Right lobe of liver (tissue), 6 donors: ENCODE data around the gene CREM. TPM values are rescaled to one million over a fixed set of nuclear protein-coding genes. Genes with fewer than 3 reads are reported as not detected.

Experiments
- ATAC-seq, 4 donors: fragments of 200-7000 bp; cut with Tn5 transposase; one replicate each; pipeline ENCODE4 v1.9.1; 2020; ENCODE audit warnings: mild to moderate bottlenecking in 4 of 4, moderate library complexity in 4 of 4
- DNase-seq, 3 donors: peaks; one replicate each; pipeline ENCODE4 v3.0.0-alpha.2; 2020
- H3K27ac ChIP-seq, 3 donors: fragments of 200-600 bp; one replicate each; pipeline ENCODE4 v1.8.0; 2022
- H3K27me3 ChIP-seq, 2 donors: fragments of 200-600 bp; one replicate each; pipeline ENCODE4 v1.8.0; 2022
- H3K36me3 ChIP-seq, 4 donors: fragments of 200-600 bp; sonication (generic) in 1 of 4; one replicate each; pipeline versions ENCODE4 v1.5.1 to v1.8.0; 2017 to 2022; ENCODE audit warnings: control low read depth in 1 of 4
- H3K4me1 ChIP-seq, 4 donors: fragments of 200-600 bp; sonication (generic) in 1 of 4; one replicate each; pipeline versions ENCODE4 v1.5.1 to v1.8.0; 2017 to 2022; ENCODE audit warnings: control low read depth in 1 of 4
- H3K4me3 ChIP-seq, 3 donors: fragments of 200-600 bp; one replicate each; pipeline ENCODE4 v1.8.0; 2022
- H3K9me3 ChIP-seq, 4 donors: fragments of 200-600 bp; sonication (generic) in 1 of 4; one replicate each; pipeline versions ENCODE4 v1.5.1 to v1.8.0; 2017 to 2022; ENCODE audit warnings: control low read depth in 1 of 4
- POLR2A ChIP-seq: fragments of 450-650 bp; IDR thresholded peaks from one replicate; pipeline ENCODE4 v1.6.1; 2017; ENCODE audit warnings: antibody characterized with exemption, mild to moderate bottlenecking
- WGBS: methylation state at CpG from one replicate; pipeline ENCODE4 v1.1.6; 2018; ENCODE audit warnings: low coverage, low lambda C conversion rate; ENCODE audit not compliant: insufficient coverage; ENCODE audit errors: missing lambda C conversion rate; 5-methylcytosine and 5-hydroxymethylcytosine counted together
- intact Hi-C, 2 donors: fragments of 100-400 bp; cut with DNase I; formaldehyde crosslinking; loops; one replicate each; pipeline versions ENCODE4 v1.11.2 to v1.14.1; 2022
- total RNA-seq, 6 experiments: library from RNA; depleted of rRNA in 2 of 6; stranded (reverse); fragments of >200 nt in 2 of 6; fragmentation: NEBNext Ultra II Directional in 3 of 6; extraction: Animal tissue kit (Norgen Biotek cat#: 25700) in 3 of 6; gene quantifications; one replicate each; pipeline versions ENCODE4 v1.1.0 to v1.2.4, GENCODE V29; 2016 to 2023
- TF ChIP-seq, protein P1 (sequence below), 4 donors: fragments of 200-600 bp in 3 of 4; fragments of 450-650 bp in 1 of 4; IDR thresholded peaks; one replicate each; pipeline versions ENCODE4 v1.5.1 to v1.8.0; 2016 to 2022; ENCODE audit warnings: antibody characterized with exemption in 4 of 4, mild to moderate bottlenecking in 2 of 4
- donor health status: DM: no; HTN: yes; CAD: no.
- donor health status: DM: no; HTN: no; CAD: no.
- donor health status: DM: no; HTN: no; CAD: no.
- donor health status: DM: no; HTN: yes; CAD: no.
- donor health status: DM: no; HTN: yes; CAD: no.

CREM gene
- total RNA-seq, 6 experiments from 2014 or later: 16.3 to 34.1 (median 22.9) TPM

DNA sequence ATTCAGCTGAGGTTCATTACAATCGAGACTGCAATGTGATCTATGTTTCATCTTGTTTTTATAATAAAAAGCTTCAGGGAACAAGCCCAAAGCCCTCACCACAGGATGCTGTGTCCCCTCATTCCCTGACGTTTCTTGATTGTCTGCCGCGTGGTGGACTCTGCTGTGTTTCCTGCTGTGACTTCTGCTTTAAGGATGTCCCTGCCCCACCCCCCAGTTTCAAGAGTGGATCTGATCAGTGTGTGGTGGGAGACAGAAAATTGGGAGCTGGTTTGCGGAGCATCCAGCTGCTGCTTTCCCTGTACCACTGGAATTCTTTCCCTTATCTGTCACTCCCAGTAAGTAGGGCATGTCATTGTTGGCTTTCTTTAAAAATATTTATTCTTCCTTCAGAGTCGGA is 86.2 kb downstream of the CREM start:
- no peak for DNase-seq
- TF ChIP-seq, protein P1, sequence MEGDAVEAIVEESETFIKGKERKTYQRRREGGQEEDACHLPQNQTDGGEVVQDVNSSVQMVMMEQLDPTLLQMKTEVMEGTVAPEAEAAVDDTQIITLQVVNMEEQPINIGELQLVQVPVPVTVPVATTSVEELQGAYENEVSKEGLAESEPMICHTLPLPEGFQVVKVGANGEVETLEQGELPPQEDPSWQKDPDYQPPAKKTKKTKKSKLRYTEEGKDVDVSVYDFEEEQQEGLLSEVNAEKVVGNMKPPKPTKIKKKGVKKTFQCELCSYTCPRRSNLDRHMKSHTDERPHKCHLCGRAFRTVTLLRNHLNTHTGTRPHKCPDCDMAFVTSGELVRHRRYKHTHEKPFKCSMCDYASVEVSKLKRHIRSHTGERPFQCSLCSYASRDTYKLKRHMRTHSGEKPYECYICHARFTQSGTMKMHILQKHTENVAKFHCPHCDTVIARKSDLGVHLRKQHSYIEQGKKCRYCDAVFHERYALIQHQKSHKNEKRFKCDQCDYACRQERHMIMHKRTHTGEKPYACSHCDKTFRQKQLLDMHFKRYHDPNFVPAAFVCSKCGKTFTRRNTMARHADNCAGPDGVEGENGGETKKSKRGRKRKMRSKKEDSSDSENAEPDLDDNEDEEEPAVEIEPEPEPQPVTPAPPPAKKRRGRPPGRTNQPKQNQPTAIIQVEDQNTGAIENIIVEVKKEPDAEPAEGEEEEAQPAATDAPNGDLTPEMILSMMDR (IDR thresholded peaks at IDR 0.05): no peak
- TF ChIP-seq POLR2A: no peak
- 46% methylated on average over 6 of the region's 6 CpGs for WGBS
- Histone ChIP-seq H3K27me3 (no peaks in the 10 kb centered on the region), H3K4me3 (no peak overlapping the region), H3K9me3 (no peaks in the 10 kb centered on the region), H3K27ac (no peak overlapping the region), H3K4me1 (peaks cover 0 to 34% (median 5%) of the 10 kb centered on the region in 4 donors), H3K36me3 (no peaks in the 10 kb centered on the region)
- ATAC-seq: no peak
- intact Hi-C loops: loop anchor here (10.0 kb wide), 2 partner anchors 68 to 88 kb away; partner anchors contain the start of gene CREM (in 1 of the 2)

DNA sequence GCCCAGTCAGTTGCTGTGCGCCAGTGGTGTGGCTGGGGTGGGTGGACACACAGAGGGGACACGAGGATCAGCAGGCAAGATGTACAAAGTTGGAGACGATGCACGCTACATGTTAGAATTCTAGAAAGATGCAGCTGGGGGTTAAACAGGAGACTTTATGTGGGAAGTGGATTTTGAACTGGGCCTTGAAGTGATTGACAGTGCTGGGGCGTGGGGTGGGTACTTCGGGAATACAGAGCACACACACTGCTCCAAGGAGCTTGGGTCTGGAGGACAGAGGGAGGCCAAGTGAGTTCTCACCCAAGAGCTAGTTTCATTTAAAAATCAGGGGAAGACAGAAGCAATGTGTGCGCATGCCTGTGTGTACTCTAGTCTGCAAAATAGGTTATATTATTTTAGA is 87.1 kb downstream of the CREM start:
- Histone ChIP-seq H3K27me3 (no peaks in the 10 kb centered on the region), H3K9me3 (no peaks in the 10 kb centered on the region), H3K4me1 (peaks cover 0 to 42% (median 5%) of the 10 kb centered on the region in 4 donors), H3K27ac (no peak overlapping the region), H3K36me3 (no peaks in the 10 kb centered on the region), H3K4me3 (no peak overlapping the region)
- DNase-seq (no peak), ATAC-seq (no peak)
- WGBS: 95% methylated on average over 6 of the region's 7 CpGs
- intact Hi-C loops: loop anchor here (10.0 kb wide), 2 partner anchors 69 to 89 kb away; partner anchors contain the start of gene CREM (in 1 of the 2)
- TF ChIP-seq, protein P1 (IDR thresholded peaks at IDR 0.05): no peak
- no peak for TF ChIP-seq POLR2A

DNA sequence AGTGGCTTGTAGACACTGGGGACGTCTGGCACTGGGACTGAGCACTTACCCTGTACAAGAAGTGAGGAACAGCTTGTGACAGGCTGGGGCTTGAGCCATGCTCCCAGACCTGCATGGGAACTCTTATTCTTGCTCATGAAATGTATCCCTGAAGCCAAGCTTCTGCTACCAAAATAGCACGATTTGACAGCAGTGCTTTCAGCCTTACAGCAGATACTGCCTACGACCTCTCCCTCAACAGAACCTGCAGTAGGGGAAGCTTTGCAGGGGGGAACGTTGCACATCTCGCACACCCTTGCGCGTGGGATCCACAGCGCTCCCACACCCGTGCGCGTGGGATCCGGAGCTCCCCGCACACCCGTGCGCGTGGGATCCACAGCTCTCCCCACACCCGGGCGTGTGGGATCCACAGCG is 88.0 kb downstream of the CREM start:
- DNase-seq (no peak), ATAC-seq (no peak)
- 100% methylated on average over 1 of the region's 19 CpGs for WGBS
- Histone ChIP-seq H3K4me1 (peaks cover 0 to 43% (median 5%) of the 10 kb centered on the region in 4 donors), H3K9me3 (no peaks in the 10 kb centered on the region), H3K36me3 (no peaks in the 10 kb centered on the region), H3K27me3 (no peaks in the 10 kb centered on the region), H3K4me3 (no peak overlapping the region), H3K27ac (no peak overlapping the region)
- no peak for TF ChIP-seq POLR2A
- TF ChIP-seq, protein P1 (IDR thresholded peaks at IDR 0.05): no peak
- intact Hi-C loops: loop anchor here (10.0 kb wide), 2 partner anchors 70 to 90 kb away; partner anchors contain the start of gene CREM (in 1 of the 2)

DNA sequence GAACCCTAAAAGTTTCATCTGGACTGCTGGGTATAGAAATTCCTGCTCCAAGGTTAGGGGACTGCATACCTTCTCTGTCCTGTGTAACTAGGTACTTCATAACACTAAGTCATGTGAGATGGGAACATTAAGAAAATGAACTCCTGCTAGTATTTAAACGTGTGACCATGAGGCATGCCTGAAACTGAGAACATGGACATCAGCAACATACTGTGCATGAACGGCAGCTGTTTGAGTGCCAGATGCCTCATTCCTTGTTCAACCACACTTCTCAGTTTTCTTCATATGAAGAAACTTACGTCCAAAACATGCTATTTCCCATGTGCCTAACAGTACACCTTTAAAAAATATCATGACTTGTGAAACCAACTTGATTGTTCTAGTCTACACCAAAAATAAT is 88.5 kb downstream of the CREM start:
- Histone ChIP-seq H3K27ac (no peak overlapping the region), H3K36me3 (no peaks in the 10 kb centered on the region), H3K4me1 (peaks cover 0 to 48% (median 8%) of the 10 kb centered on the region in 4 donors), H3K9me3 (no peaks in the 10 kb centered on the region), H3K4me3 (no peak overlapping the region), H3K27me3 (no peaks in the 10 kb centered on the region)
- ATAC-seq (no peak), DNase-seq (no peak)
- intact Hi-C loops: loop anchor here (10.0 kb wide), 2 partner anchors 70 to 90 kb away; partner anchors contain the start of gene CREM (in 1 of the 2)
- 75% methylated on average over 3 of the region's 3 CpGs for WGBS
- TF ChIP-seq POLR2A: no peak
- TF ChIP-seq, protein P1 (IDR thresholded peaks at IDR 0.05): no peak
